ENCODE measurements around the gene LDLRAD4.

The LDLRAD4 gene

GRCh38 chr18:13611142-13611600, 392.6 kb downstream of the LDLRAD4 start:
- TF ChIP-seq CTCF (IDR thresholded peaks at IDR 0.05; ENCODE audit: extremely low read depth, missing control alignments) = no peak
- peak; percentile 65 for DNase-seq (ENCODE audit: low spot score)

GRCh38 chr18:13611601-13612195, 393.1 kb downstream of the LDLRAD4 start:
- TF ChIP-seq CTCF (IDR thresholded peaks at IDR 0.05; ENCODE audit: extremely low read depth, missing control alignments) = no peak
- no peak for DNase-seq (ENCODE audit: low spot score)

- peak; percentile 71 for DNase-seq (ENCODE audit: low spot score)
- no peak for TF ChIP-seq CTCF (IDR thresholded peaks at IDR 0.05; ENCODE audit: extremely low read depth, missing control alignments)
Observed at GRCh38 chr18:13612196-13612997, 393.8 kb downstream of the LDLRAD4 start.

GRCh38 chr18:13613099-13613498, 394.5 kb downstream of the LDLRAD4 start:
- TF ChIP-seq CTCF (IDR thresholded peaks at IDR 0.05; ENCODE audit: extremely low read depth, missing control alignments) = no peak
- no peak for DNase-seq (ENCODE audit: low spot score)

GRCh38 chr18:13613591-13614501, 395.3 kb downstream of the LDLRAD4 start:
- DNase-seq (ENCODE audit: low spot score) = no peak
- TF ChIP-seq CTCF (IDR thresholded peaks at IDR 0.05; ENCODE audit: extremely low read depth, missing control alignments) = no peak

- DNase-seq (ENCODE audit: low spot score) = peak; percentile 35
- no peak for TF ChIP-seq CTCF (IDR thresholded peaks at IDR 0.05; ENCODE audit: extremely low read depth, missing control alignments)
Observed at GRCh38 chr18:13614641-13615288, 396.2 kb downstream of the LDLRAD4 start.

Measured in GM20000 (cell line).